HUES48 (cell line): Measurements from ENCODE around the gene HS3ST1.

Experiments used
- H3K27ac ChIP-seq: one replicate; pipeline ENCODE4 v1.7.0; 2013; ENCODE audit warnings: low read depth, low read length, inconsistent platforms
- H3K27me3 ChIP-seq: 2 replicates; pipeline ENCODE4 v1.6.1; 2013; ENCODE audit warnings: mild to moderate bottlenecking, low read length; ENCODE audit not compliant: control insufficient read depth, insufficient read depth
- H3K36me3 ChIP-seq: 2 replicates; pipeline ENCODE4 v1.6.1; 2013; ENCODE audit warnings: low read length; ENCODE audit not compliant: control insufficient read depth, insufficient read depth
- H3K4me1 ChIP-seq: 2 replicates; pipeline ENCODE4 v1.6.1; 2013; ENCODE audit warnings: mild to moderate bottlenecking, low read length; ENCODE audit not compliant: control insufficient read depth, insufficient read depth
- H3K4me3 ChIP-seq: 2 replicates; pipeline ENCODE4 v1.5.1; 2013; ENCODE audit warnings: mild to moderate bottlenecking, low read depth, low read length
- H3K9ac ChIP-seq: 2 replicates; pipeline ENCODE4 v1.6.1; 2013; ENCODE audit warnings: mild to moderate bottlenecking, low read depth, low read length, moderate library complexity
- H3K9me3 ChIP-seq: 2 replicates; pipeline ENCODE4 v1.6.1; 2013; ENCODE audit warnings: low read length; ENCODE audit not compliant: control insufficient read depth, insufficient read depth

The HS3ST1 gene

GRCh38 chr4:11456401-11456800, 27.7 kb upstream of the HS3ST1 start:
- no peaks in the 10 kb centered on the region for H3K27me3 ChIP-seq
- H3K4me1 ChIP-seq: no peaks in the 10 kb centered on the region
- H3K9ac ChIP-seq: no peak overlapping the region
- H3K36me3 ChIP-seq: no peaks in the 10 kb centered on the region
- no peak overlapping the region for H3K4me3 ChIP-seq
- no peak overlapping the region for H3K27ac ChIP-seq
- H3K9me3 ChIP-seq: no peaks in the 10 kb centered on the region; the same call in 1 of the 2 replicates

DNA sequence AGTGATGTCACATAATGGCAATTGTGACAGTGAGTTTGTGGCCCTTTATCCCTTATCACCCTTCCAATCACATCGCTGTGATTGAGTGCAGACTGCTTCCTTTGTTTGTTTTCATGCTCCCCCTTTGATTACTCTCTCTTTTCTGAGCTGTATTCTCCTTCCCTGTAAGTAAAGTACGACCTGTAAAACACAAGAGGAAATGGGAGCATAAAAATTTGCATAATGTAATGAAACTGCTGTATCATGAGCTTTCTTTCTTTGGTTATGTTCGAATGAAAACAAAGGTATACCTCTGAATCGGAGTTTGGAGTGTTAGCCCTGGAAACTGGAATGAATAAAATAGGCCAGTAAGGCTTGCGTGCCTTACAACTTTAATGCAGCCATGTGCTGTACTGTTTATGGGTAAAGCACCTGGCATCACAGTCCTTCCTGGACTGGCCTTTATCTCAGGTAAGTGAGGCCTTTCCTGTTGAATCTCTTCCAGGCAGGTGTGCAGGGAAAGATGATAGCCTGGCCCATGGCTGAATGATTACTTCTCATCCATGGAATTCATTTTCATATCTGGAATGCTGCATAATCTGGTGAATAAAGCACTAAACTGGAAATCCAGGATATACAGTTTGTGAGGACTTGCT, 26.6 kb upstream of the HS3ST1 start:
- Histone ChIP-seq H3K9me3 (no peaks in the 10 kb centered on the region; the same call in 1 of the 2 replicates), H3K4me1 (no peaks in the 10 kb centered on the region), H3K27me3 (no peaks in the 10 kb centered on the region), H3K9ac (no peak overlapping the region), H3K36me3 (no peaks in the 10 kb centered on the region), H3K27ac (no peak overlapping the region), H3K4me3 (no peak overlapping the region)

GRCh38 chr4:11451716-11452115, 23.0 kb upstream of the HS3ST1 start:
- Histone ChIP-seq H3K4me3 (no peak overlapping the region), H3K27me3 (no peaks in the 10 kb centered on the region), H3K9me3 (no peaks in the 10 kb centered on the region), H3K9ac (no peak overlapping the region), H3K4me1 (no peaks in the 10 kb centered on the region), H3K27ac (no peak overlapping the region), H3K36me3 (no peaks in the 10 kb centered on the region)

DNA sequence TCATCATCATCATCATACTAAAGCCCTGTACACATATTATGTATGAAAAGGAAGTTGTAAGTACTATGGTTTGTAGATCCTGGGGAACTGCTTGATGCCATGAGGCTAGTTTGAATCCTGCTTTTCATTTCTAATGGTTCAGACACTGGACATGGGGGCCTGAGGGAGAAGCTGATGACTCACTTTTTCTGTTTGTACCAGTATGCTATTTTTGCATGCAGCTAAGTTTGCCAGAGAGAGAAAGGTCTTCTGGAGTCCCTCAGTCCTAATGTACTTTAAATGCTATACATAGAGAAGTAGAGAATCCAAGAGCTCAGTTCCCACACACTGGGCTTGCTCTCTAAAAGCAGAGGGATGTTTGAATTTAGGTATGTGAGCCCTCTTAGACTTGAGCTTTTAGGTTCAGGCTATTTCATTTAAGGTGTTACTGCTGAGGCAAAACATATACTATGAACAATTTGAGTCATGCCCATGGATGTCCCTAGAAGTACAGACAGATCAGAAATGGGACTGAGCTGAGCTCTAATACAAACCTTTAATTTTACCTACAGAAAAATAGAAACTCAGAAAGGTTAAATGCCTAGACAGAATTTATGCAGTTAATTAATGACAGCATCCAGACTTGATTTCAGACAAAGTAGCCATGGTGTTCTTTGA, 17.6 kb upstream of the HS3ST1 start:
- no peak overlapping the region for H3K27ac ChIP-seq

GRCh38 chr4:11441194-11441556, 12.5 kb upstream of the HS3ST1 start:
- Histone ChIP-seq H3K4me1 (peaks cover 7% of the 10 kb centered on the region; the same call in 1 of the 2 replicates), H3K9me3 (no peaks in the 10 kb centered on the region), H3K27ac (no peak overlapping the region), H3K4me3 (no peak overlapping the region), H3K36me3 (no peaks in the 10 kb centered on the region), H3K9ac (no peak overlapping the region), H3K27me3 (no peaks in the 10 kb centered on the region)

More for the DNA sequence above, 17.6 kb upstream of the HS3ST1 start:
- Histone ChIP-seq H3K9me3 (no peaks in the 10 kb centered on the region), H3K27me3 (no peaks in the 10 kb centered on the region), H3K4me1 (no peaks in the 10 kb centered on the region), H3K9ac (no peak overlapping the region), H3K36me3 (no peaks in the 10 kb centered on the region), H3K4me3 (no peak overlapping the region)

- no peaks in the 10 kb centered on the region for H3K27me3 ChIP-seq
- no peak overlapping the region for H3K9ac ChIP-seq
- no peak overlapping the region for H3K27ac ChIP-seq
- H3K4me1 ChIP-seq: peaks cover 7% of the 10 kb centered on the region; the same call in 1 of the 2 replicates
- H3K9me3 ChIP-seq: no peaks in the 10 kb centered on the region
- no peak overlapping the region for H3K4me3 ChIP-seq
- no peaks in the 10 kb centered on the region for H3K36me3 ChIP-seq
Measured at GRCh38 chr4:11440481-11441193, 11.9 kb upstream of the HS3ST1 start.

- H3K36me3 ChIP-seq: no peaks in the 10 kb centered on the region
- H3K27ac ChIP-seq: no peak overlapping the region
- no peaks in the 10 kb centered on the region for H3K9me3 ChIP-seq
- peaks cover 7% of the 10 kb centered on the region; the same call in 1 of the 2 replicates for H3K4me1 ChIP-seq
- no peak overlapping the region for H3K4me3 ChIP-seq
- H3K27me3 ChIP-seq: no peaks in the 10 kb centered on the region
- H3K9ac ChIP-seq: no peak overlapping the region
Measured at GRCh38 chr4:11439836-11440235, 11.1 kb upstream of the HS3ST1 start.

- H3K27ac ChIP-seq: no peak overlapping the region
- H3K4me3 ChIP-seq: no peak overlapping the region
- H3K4me1 ChIP-seq: peaks cover 7% of the 10 kb centered on the region; the same call in 1 of the 2 replicates
- no peaks in the 10 kb centered on the region for H3K27me3 ChIP-seq
- H3K9me3 ChIP-seq: no peaks in the 10 kb centered on the region
- no peaks in the 10 kb centered on the region for H3K36me3 ChIP-seq
- H3K9ac ChIP-seq: no peak overlapping the region
Measured at GRCh38 chr4:11438647-11439046, 10.0 kb upstream of the HS3ST1 start.

- no peak overlapping the region for H3K4me3 ChIP-seq
- H3K27me3 ChIP-seq: no peaks in the 10 kb centered on the region
- peaks cover 7% of the 10 kb centered on the region; the same call in 1 of the 2 replicates for H3K4me1 ChIP-seq
- H3K9ac ChIP-seq: no peak overlapping the region
- no peaks in the 10 kb centered on the region for H3K36me3 ChIP-seq
- H3K9me3 ChIP-seq: no peaks in the 10 kb centered on the region
- H3K27ac ChIP-seq: no peak overlapping the region
Measured at GRCh38 chr4:11436673-11437072, 8.0 kb upstream of the HS3ST1 start.

DNA sequence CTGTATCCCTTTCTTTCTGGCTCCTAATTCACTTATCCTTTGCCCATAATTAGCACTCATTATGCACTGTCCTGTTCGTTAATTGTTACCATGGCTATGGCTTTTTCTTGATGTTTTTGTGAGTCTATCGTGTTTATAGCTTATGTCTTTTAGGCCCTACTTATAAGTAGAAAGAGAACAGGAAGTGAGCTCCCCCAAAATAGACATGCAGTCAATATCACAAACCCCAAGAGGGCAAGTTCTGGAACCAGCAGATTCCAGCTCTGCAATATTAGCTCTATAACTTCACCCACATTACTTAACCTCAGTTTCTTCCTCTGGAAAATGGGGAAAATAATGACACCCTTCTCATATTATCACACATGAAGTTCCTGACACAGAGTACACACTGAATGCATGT, 7.4 kb upstream of the HS3ST1 start:
- Histone ChIP-seq H3K27ac (no peak overlapping the region), H3K36me3 (no peaks in the 10 kb centered on the region), H3K27me3 (no peaks in the 10 kb centered on the region), H3K9ac (no peak overlapping the region), H3K9me3 (no peaks in the 10 kb centered on the region), H3K4me3 (no peak overlapping the region), H3K4me1 (peaks cover 7% of the 10 kb centered on the region; the same call in 1 of the 2 replicates)

DNA sequence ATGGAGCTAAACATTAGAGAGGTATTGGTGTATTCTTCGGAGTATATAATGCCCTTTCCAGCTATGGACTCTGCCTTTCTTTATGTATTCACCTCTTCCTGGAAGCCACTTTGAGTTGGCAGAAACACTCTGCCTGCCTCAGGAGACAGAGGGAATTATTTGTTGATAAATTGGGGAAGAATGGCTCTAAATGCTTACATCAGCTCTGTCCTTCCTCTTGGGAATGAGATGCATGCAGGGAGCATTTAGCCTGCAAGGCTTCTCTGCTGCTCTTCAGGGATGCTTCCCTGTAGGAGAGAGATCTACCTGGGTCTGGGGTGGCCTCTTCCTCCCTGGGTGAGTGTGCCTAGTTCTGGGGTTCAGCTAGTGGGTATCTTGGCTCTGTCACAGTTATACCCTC, 6.9 kb upstream of the HS3ST1 start:
- Histone ChIP-seq H3K27me3 (no peaks in the 10 kb centered on the region), H3K4me1 (peaks cover 7% of the 10 kb centered on the region; the same call in 1 of the 2 replicates), H3K27ac (no peak overlapping the region), H3K36me3 (no peaks in the 10 kb centered on the region), H3K9ac (no peak overlapping the region), H3K9me3 (no peaks in the 10 kb centered on the region), H3K4me3 (no peak overlapping the region)
